CD4-positive, alpha-beta T cell (primary cell): ENCODE results near the gene CAMK2A. TPM values are rescaled to one million over a fixed set of nuclear protein-coding genes. Genes with fewer than 3 reads are reported as not detected.

Source experiments
- ATAC-seq: fragments of 200-7000 bp; cut with Tn5 transposase; one replicate; pipeline ENCODE4 v1.10.0; 2022; ENCODE audit warnings: mild to moderate bottlenecking; ENCODE audit not compliant: poor library complexity
- CTCF ChIA-PET: fragments of 350-600 bp; sonication (Branson Sonifier 250); formaldehyde crosslinking; loops from one replicate; lab custom pipeline; 2021; ENCODE audit warnings: antibody characterized with exemption, inconsistent platforms; lab: Charles Lee
- POLR2A ChIA-PET: fragments of 350-600 bp; sonication (Branson Sonifier 250); formaldehyde crosslinking; loops from one replicate; lab custom pipeline; 2021; ENCODE audit warnings: antibody characterized with exemption, inconsistent platforms; lab: Charles Lee
- DNase-seq, 14 experiments: peaks; one replicate each; pipeline ENCODE4 v3.0.0-alpha.2; 2013 to 2020; ENCODE audit warnings: mixed read lengths in 2 of 14
- H3K27ac ChIP-seq, 2 donors: one replicate each; pipeline versions ENCODE4 v1.5.1 to v1.7.0; 2013; ENCODE audit warnings: low read length in 2 of 2, low read depth in 1 of 2, mild to moderate bottlenecking in 1 of 2
- H3K27me3 ChIP-seq, 2 experiments: 1 replicate in 1 of 2; 2 replicates in 1 of 2; pipeline versions ENCODE4 v1.6.1 to v1.7.0; 2013; ENCODE audit warnings: low read length in 2 of 2, control low read depth in 1 of 2, mild to moderate bottlenecking in 1 of 2, moderate library complexity in 1 of 2; ENCODE audit not compliant: insufficient read depth in 2 of 2, control insufficient read depth in 1 of 2
- H3K36me3 ChIP-seq: one replicate; pipeline ENCODE4 v1.6.1; 2013; ENCODE audit warnings: low read length, control low read depth; ENCODE audit not compliant: insufficient read depth
- H3K4me1 ChIP-seq: one replicate; pipeline ENCODE4 v1.6.1; 2013; ENCODE audit warnings: low read length, control low read depth; ENCODE audit not compliant: insufficient read depth
- H3K4me3 ChIP-seq: one replicate; pipeline ENCODE4 v1.5.1; 2013; ENCODE audit warnings: mild to moderate bottlenecking, low read length, moderate library complexity
- H3K9me3 ChIP-seq, 2 experiments: 1 replicate in 1 of 2; 2 replicates in 1 of 2; pipeline versions ENCODE4 v1.6.1 to v1.7.0; 2013; ENCODE audit warnings: low read length in 2 of 2, mild to moderate bottlenecking in 2 of 2, control low read depth in 1 of 2, moderate library complexity in 1 of 2; ENCODE audit not compliant: control insufficient read depth in 1 of 2, insufficient read depth in 1 of 2
- H3K27ac Mint-ChIP-seq: one replicate; pipeline ENCODE4 v1.8.0; 2020; ENCODE audit warnings: mixed read lengths
- H3K27me3 Mint-ChIP-seq: one replicate; pipeline ENCODE4 v1.8.0; 2021; ENCODE audit warnings: mixed read lengths
- H3K36me3 Mint-ChIP-seq: one replicate; pipeline ENCODE4 v1.8.0; 2021; ENCODE audit warnings: low read depth, mixed read lengths
- H3K4me1 Mint-ChIP-seq: one replicate; pipeline ENCODE4 v1.8.0; 2021; ENCODE audit warnings: low read depth, mixed read lengths
- H3K4me3 Mint-ChIP-seq: one replicate; pipeline ENCODE4 v1.8.0; 2020; ENCODE audit warnings: mild to moderate bottlenecking, mixed read lengths
- H3K9me3 Mint-ChIP-seq: one replicate; pipeline ENCODE4 v1.8.0; 2020; ENCODE audit warnings: mixed read lengths
- intact Hi-C, 2 experiments: fragments of 100-400 bp; cut with DNase I in 1 of 2; cut with micrococcal nuclease in 1 of 2; formaldehyde crosslinking; loops; one replicate each; pipeline versions ENCODE4 v1.15.1 to v1.9.0; 2023 to 2025; cut with DNase I, micrococcal nuclease
- total RNA-seq, 174 experiments: library from RNA in 2 of 174; stranded (reverse) in 2 of 174; gene quantifications; one replicate each; pipeline ENCODE4 v1.2.3 and lab custom pipeline; 2021 to 2026
- TF ChIP-seq, protein P1 (sequence below): fragments of 200-600 bp; IDR thresholded peaks from one replicate; pipeline ENCODE4 v1.8.0; 2022; ENCODE audit warnings: antibody characterized with exemption, mild to moderate bottlenecking

The CAMK2A gene
- total RNA-seq, 2 experiments from 2014 or later: 0.05 to 0.22 TPM

DNA sequence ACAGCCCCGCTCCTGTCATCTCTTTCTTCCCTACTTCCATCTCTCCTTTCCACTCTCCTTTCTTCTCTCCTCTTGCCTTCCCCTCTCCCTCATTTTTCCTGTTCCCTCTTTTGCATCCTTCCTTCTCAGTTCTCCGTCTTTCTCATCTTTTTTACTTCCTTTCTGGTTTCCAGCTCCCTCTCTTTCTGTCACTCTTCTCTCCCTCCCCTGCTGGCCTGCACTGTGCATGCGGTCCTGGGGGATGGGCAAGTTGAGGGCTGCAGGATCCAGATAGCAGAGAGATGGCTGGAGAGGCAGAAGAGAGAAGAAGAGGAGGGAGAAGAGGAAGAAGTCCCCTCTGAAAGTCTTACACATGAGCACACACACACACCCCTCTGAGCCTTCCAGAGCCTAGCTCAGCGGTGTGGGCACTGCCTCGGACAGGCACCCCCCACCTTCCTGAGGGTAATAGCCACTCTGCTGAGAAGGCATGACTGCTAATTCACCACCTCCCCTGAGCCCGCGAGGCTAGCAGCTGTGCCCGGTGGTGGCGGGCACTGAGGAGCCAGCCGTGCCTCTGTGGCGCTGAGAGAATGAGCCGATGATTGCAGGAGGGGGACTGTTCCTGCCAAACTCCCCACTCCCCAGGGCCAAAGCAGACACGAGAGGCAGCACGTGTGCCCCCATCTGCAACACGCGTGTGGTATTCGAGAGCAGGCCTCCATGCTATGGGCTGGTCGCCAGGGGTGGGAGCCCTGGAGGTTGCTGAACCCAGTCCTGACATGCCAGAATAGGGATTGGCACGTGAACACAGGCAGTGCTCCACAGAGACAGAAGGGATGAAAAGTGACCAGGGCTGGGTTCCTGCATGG lies 3.7 kb upstream of the CAMK2A start:
- no peaks in the 10 kb centered on the region for H3K9me3 ChIP-seq
- H3K27me3 ChIP-seq: no peaks in the 10 kb centered on the region
- no peaks in the 10 kb centered on the region for H3K36me3 Mint-ChIP-seq
- no peaks in the 10 kb centered on the region for H3K4me1 Mint-ChIP-seq
- H3K4me3 Mint-ChIP-seq: no peak overlapping the region
- no peak overlapping the region for H3K27ac Mint-ChIP-seq
- intact Hi-C loops: no loop called here
- CTCF ChIA-PET: no interaction called here
- DNase-seq: no peak
- no peaks in the 10 kb centered on the region for H3K36me3 ChIP-seq
- no peak overlapping the region for H3K27ac ChIP-seq
- POLR2A ChIA-PET: no interaction called here
- no peaks in the 10 kb centered on the region for H3K9me3 Mint-ChIP-seq
- H3K27me3 Mint-ChIP-seq: peaks cover 5% of the 10 kb centered on the region
- H3K4me1 ChIP-seq: no peaks in the 10 kb centered on the region
- H3K4me3 ChIP-seq: no peak overlapping the region
- ATAC-seq: no peak
- TF ChIP-seq, protein P1, sequence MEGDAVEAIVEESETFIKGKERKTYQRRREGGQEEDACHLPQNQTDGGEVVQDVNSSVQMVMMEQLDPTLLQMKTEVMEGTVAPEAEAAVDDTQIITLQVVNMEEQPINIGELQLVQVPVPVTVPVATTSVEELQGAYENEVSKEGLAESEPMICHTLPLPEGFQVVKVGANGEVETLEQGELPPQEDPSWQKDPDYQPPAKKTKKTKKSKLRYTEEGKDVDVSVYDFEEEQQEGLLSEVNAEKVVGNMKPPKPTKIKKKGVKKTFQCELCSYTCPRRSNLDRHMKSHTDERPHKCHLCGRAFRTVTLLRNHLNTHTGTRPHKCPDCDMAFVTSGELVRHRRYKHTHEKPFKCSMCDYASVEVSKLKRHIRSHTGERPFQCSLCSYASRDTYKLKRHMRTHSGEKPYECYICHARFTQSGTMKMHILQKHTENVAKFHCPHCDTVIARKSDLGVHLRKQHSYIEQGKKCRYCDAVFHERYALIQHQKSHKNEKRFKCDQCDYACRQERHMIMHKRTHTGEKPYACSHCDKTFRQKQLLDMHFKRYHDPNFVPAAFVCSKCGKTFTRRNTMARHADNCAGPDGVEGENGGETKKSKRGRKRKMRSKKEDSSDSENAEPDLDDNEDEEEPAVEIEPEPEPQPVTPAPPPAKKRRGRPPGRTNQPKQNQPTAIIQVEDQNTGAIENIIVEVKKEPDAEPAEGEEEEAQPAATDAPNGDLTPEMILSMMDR: no peak

DNA sequence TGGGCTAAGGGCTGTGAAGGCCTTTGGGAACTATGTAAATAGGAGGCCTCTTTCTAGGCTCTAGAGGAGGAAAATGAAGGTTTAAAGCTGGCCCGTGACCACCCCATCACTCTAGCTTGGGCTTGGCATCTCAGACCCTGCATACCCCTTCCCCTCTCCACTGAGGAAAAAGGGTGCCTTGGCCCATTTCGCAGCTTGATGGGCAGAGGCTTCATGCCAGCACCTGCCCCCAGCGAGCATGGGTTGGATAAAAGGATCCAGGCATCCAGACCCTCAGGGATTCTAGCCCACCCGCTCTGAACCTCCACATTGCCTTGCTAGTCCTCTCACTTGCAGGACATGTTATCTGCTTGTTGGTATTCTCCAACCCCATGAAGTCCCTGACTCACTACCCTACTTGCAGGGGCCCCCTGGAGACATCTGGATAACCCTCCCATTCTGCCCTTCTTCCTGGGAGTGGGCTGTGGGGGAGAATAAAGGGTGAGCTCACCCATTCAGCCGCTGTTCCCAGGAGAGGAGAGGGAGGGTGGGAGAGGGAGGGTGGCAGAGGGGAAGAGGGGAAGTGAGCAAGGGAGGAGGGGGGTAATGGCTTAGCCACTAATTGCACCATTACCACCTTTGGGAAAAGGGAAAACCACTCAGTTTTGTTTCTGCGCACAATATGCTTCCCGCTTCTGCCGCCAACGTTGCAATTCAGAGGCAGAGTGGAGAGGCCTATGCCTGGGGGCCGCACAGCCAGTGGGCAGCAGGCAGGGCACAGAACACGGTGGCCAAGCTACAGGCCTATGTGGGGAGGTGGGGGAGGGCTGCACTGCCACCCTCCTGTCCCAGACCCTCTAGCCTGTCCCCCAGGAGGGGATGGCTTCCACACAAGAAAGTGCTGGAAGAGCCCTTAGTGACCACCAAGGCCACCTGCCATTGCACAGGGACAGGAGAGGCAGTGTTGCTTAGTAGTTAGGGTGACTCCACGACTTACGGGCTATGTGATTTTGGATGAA lies 2.1 kb upstream of the CAMK2A start:
- ChIA-PET POLR2A (interaction anchor here (0.6 kb wide), 1 partner anchor 1001 kb away, joined by 3 read pairs; no protein-coding TSS in a partner anchor), CTCF (no interaction called here)
- Histone ChIP-seq H3K36me3 (no peaks in the 10 kb centered on the region), H3K27ac (no peak overlapping the region), H3K9me3 (no peaks in the 10 kb centered on the region), H3K4me3 (no peak overlapping the region), H3K27me3 (no peaks in the 10 kb centered on the region), H3K4me1 (no peaks in the 10 kb centered on the region)
- intact Hi-C loops: no loop called here
- Mint-ChIP-seq H3K36me3 (no peaks in the 10 kb centered on the region), H3K27ac (no peak overlapping the region), H3K27me3 (peaks cover 5% of the 10 kb centered on the region), H3K9me3 (no peaks in the 10 kb centered on the region), H3K4me1 (no peaks in the 10 kb centered on the region), H3K4me3 (no peak overlapping the region)
- ATAC-seq: no peak
- no peak for DNase-seq
- TF ChIP-seq, protein P1: no peak

GRCh38 chr5:150288791-150289190 lies 782 bp downstream of the CAMK2A start:
- H3K4me3 Mint-ChIP-seq: no peak overlapping the region
- no peak for ATAC-seq
- peaks cover 5% of the 10 kb centered on the region for H3K27me3 Mint-ChIP-seq
- no peaks in the 10 kb centered on the region for H3K9me3 Mint-ChIP-seq
- TF ChIP-seq, protein P1: no peak
- ChIA-PET POLR2A (no interaction called here), CTCF (no interaction called here)
- Histone ChIP-seq H3K4me1 (no peaks in the 10 kb centered on the region), H3K36me3 (no peaks in the 10 kb centered on the region), H3K27ac (no peak overlapping the region), H3K4me3 (no peak overlapping the region), H3K9me3 (no peaks in the 10 kb centered on the region), H3K27me3 (no peaks in the 10 kb centered on the region)
- no peak overlapping the region for H3K27ac Mint-ChIP-seq
- DNase-seq: no peak
- no peaks in the 10 kb centered on the region for H3K4me1 Mint-ChIP-seq
- H3K36me3 Mint-ChIP-seq: no peaks in the 10 kb centered on the region
- intact Hi-C loops: no loop called here
